ENCODE results near the gene C1orf21.

The C1orf21 gene

GRCh38 chr1:184527402-184527801 lies 140.6 kb downstream of the C1orf21 start:
- no peak for DNase-seq

DNA sequence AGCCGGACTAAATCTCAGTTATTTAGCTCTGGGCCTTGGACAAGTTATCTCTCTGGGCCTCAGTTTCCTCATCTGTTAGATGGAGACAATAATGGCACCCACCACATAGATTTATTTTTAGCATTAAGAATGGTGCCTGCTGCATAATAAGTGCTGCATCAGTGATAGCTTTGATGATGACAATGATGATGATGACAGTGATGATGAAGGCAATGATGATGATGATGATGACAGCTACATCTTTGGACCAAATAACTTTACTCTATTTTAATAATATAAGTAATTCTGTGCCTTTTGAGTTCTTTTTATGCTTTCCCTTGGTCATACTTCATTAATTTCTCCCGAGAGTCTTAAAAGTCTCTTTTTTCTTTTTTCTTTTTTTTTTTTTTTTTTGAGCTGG lies 143.4 kb downstream of the C1orf21 start:
- no peak for DNase-seq

DNA sequence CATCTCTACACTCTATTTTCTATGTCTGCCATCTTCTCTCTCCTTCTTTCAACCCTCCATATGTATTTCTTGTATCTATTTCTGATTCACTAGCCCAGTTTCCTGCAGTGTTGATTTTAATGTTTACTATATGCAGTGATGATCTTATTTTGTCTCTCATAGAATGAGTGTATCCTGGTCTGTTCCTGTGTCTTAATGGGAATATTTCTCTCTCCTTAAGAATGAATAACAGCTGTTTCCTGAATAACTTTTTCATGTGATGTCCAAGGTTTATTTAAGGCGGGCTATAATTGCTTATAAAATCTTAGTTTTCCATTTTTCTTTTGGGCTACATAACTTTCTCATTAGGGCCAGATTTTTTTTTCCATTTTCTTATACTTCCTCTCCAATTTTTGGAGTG lies 144.5 kb downstream of the C1orf21 start:
- no peak for DNase-seq

- no peak for DNase-seq
These were observed 145.4 kb downstream of the C1orf21 start for GRCh38 chr1:184532199-184532598.

DNA sequence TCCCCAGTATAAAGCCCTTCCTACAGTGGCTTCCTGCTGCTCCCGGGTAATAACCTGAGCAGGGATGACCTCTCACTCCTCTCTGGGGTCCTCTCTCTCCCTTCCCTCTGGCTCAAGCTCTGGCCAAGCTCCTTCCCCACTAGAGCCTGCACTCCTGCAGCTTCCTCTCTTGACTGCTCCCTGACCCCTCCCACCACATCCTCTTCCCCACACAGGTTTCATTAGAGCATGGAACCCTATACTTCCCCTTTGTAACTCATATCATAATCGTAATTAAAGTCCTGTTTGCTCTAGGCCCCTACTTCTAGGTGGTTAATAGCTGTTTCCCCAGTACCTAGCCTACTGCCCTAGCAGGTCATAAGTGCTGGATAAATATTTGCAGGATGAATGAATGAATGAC lies 146.2 kb downstream of the C1orf21 start:
- DNase-seq, result no peak

GRCh38 chr1:184533915-184534314 lies 147.1 kb downstream of the C1orf21 start:
- no peak for DNase-seq

DNA sequence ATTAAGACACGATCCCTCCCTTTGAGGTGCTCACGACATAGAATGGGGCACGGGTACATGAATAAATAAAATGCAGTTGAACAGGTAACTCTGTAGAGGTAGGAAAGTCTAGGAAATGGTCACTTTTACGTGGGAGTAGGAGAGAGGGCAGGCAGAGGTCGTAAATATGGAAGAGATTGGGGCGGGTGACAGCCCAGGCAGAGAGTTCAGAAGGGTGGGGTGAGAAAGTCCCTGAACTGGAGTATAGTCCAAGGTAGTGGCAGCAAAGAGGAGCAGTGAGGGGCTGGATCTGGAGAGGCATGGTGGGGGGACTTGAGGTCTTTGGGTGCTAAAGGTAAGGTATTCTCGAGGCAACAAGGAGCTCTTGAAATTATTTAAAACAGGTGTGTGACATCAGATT lies 147.9 kb downstream of the C1orf21 start:
- DNase-seq, result no peak

DNA sequence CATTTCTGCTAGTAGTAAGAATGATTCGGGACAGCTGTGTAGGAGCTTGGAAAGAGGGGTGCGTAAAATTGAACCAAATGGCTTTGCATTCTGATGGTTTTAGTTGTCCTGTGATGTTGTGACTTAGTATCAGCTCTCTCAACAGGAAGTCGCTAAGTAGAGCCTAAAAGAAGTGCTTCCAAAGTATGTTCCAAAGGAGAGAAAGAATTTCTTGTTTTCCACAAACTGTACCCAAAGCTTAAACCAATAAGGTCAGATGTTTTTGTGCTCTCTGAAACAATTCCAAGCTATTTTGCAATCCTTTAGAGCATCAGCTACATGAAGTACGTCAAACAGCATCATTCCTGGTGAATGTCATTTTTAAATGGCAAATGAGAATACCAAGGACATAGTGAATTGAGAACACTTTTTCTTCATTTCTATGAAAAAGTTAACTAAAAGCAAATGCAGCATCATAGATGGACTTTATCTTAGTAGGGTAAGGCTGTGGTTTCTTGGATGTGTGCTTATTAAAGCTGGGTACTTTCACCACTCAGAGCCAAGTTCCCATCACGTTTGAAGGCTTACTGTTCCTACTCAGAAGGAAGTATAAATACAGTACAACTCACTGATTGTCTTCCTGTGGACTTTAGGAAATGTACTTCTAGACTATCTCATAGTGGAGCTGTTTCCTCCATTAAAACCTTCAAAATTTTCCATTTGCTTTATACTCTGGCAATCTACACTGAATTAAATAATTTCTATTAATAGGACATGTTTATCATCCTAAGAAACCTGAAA lies 148.6 kb downstream of the C1orf21 start:
- no peak for DNase-seq

GRCh38 chr1:184536246-184536985 lies 149.6 kb downstream of the C1orf21 start:
- no peak for DNase-seq

- DNase-seq, result no peak
These were observed 152.8 kb downstream of the C1orf21 start for GRCh38 chr1:184539580-184539979.

GRCh38 chr1:184541537-184542152 lies 154.8 kb downstream of the C1orf21 start:
- no peak for DNase-seq

DNA sequence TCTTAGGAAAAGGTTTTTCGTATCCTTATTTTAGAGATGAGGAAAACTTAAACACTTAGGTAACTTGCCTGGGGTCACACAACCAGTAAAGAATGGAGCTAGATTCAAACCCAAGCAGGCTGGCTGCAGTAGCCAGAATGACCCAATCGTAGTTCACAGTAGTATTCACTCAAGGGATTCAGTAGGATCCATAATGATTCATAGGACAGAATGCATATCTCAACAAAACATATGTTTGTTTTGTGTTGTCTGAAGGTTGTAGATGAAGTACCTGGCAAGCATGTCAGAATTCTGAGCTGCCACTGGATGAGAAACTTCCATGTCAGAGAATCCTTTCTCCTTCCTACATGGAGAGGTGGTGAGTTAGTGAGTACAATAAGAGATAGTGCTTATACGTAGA lies 155.5 kb downstream of the C1orf21 start:
- no peak for DNase-seq

DNA sequence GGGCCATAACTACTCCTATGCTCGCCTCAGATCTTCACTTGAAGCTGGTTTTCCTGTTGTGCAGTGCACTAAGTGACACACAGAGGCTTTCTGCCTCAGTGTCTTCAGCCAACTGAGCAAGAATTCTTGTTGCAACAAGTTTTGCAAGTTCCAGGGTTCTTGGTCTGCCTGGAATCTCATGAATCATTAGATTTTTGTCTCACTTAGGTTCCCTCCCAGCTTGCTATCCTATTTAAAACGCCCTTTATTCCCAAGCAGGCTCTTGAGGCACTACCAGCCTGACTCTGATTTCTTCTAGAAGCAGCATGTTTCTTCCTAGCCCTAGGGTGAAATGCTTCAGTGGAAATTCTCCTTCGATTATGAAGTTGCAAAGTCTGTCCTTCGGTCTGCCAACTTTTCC lies 158.8 kb downstream of the C1orf21 start:
- DNase-seq, result no peak

GRCh38 chr1:184552446-184552845 lies 165.6 kb downstream of the C1orf21 start:
- no peak for DNase-seq

GRCh38 chr1:184553845-184554244 lies 167.0 kb downstream of the C1orf21 start:
- DNase-seq, result no peak

GRCh38 chr1:184555665-184556641 lies 169.1 kb downstream of the C1orf21 start:
- DNase-seq, result no peak

DNA sequence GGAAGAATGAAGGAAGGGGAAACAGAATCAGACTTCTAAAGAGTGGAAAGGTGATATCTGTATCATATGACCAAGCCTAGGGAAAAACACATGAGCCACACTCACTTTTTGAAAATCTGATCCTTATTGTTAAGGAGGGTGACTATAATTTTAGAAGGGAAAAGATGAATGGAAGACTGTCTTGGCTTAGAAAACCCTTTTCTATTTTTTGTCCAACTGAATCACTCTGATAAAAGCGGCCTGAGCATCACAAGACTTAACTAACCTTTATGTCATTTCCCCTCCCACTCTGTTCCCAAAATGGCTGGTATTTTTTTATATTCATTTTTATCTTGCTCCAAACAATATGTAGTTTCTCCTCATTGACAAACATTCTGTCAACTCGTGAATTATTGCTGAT lies 169.8 kb downstream of the C1orf21 start:
- no peak for DNase-seq

GRCh38 chr1:184557423-184558347 lies 170.9 kb downstream of the C1orf21 start:
- DNase-seq, result no peak

DNA sequence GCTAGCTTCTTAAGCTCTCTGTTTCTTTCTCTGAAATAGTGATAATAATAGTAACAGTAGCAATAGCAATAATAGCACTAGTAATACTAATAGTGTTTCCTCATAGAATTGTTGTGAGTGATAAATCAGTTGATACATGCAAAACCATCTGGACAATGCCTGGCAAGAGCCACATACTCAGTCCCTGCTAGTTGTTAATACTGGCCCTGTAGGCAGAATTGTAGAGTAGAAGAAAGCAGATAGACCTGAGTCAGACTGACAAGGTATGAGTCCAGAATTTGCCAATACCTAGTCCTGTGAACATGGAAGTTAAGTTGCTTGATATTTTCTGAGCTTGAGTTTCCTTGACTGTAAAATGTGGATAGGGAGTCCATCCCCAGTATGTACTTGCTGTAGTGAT lies 171.9 kb downstream of the C1orf21 start:
- no peak for DNase-seq

GRCh38 chr1:184559117-184559713 lies 172.4 kb downstream of the C1orf21 start:
- no peak for DNase-seq

DNA sequence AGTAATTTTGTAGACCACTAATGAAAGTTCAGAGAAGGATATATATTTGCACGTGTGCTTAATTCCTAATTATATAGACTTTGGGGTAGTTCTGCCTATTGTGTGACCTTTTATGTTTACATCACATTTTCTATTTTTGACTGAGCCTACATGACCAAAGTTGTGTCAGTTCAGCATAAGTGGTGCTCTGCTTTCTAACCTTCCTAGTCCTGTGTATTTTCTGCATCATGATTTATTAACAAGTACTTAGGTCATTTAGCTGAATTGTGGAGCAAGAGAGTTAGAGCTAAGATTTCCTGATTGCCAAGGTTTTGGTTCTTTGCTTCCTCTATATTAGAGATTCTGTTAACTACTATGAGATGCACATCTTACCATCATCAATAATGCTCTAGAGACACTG lies 176.0 kb downstream of the C1orf21 start:
- DNase-seq, result no peak
